ENCODE data around the gene PRTN3. TPM values are rescaled to one million over a fixed set of nuclear protein-coding genes. Genes with fewer than 3 reads are reported as not detected.
A peak's percentile ranks its signal among the peaks of the same experiment; 100 is the strongest.
"Not testable (repeated sequence)": the region's sequence is repeated elsewhere in the genome, so short reads cannot be mapped to it uniquely, and the experiment has no call there.

Gene PRTN3
- total RNA-seq, 3 donors from 2014 or later = not detected

- DNase-seq (no peak), ATAC-seq (no peak)
- Histone ChIP-seq H3K36me3 (ENCODE audit: low read depth) (no peaks in the 10 kb centered on the region), H3K4me1 (ENCODE audit: low read depth) (peaks cover 10% of the 10 kb centered on the region), H3K4me3 (no peak overlapping the region), H3K9me3 (no peaks in the 10 kb centered on the region)
- TF ChIP-seq CTCF (IDR thresholded peaks at IDR 0.05) = no peak
- intact Hi-C loops (cut with DNase I, micrococcal nuclease) = no loop called here
Measured at GRCh38 chr19:876089-876488, 35.3 kb downstream of the PRTN3 start.

- peaks cover 9% of the 10 kb centered on the region for H3K4me1 ChIP-seq (ENCODE audit: low read depth)
- ATAC-seq (no peak), DNase-seq (no peak)
- no peak for TF ChIP-seq CTCF (IDR thresholded peaks at IDR 0.05)
- H3K4me3 ChIP-seq = no peak overlapping the region
- intact Hi-C loops (cut with DNase I, micrococcal nuclease) = no loop called here
- H3K9me3 ChIP-seq = no peaks in the 10 kb centered on the region
- H3K36me3 ChIP-seq (ENCODE audit: low read depth) = no peaks in the 10 kb centered on the region
Measured at GRCh38 chr19:876780-877314, 36.0 kb downstream of the PRTN3 start.

GRCh38 chr19:877992-878660 lies 37.3 kb downstream of the PRTN3 start:
- H3K4me1 ChIP-seq (ENCODE audit: low read depth); H3K9me3 ChIP-seq; ATAC-seq; H3K4me3 ChIP-seq; H3K36me3 ChIP-seq (ENCODE audit: low read depth); DNase-seq; intact Hi-C loops (cut with DNase I, micrococcal nuclease): not testable (repeated sequence)

- H3K4me3 ChIP-seq; H3K36me3 ChIP-seq (ENCODE audit: low read depth); H3K9me3 ChIP-seq; ATAC-seq; H3K4me1 ChIP-seq (ENCODE audit: low read depth); DNase-seq; intact Hi-C loops (cut with DNase I, micrococcal nuclease): not testable (repeated sequence)
Measured at GRCh38 chr19:878751-879561, 38.2 kb downstream of the PRTN3 start.

- H3K4me1 ChIP-seq (ENCODE audit: low read depth) = no peaks in the 10 kb centered on the region
- ATAC-seq (peak; percentile 45), DNase-seq (peak in 1 of 3 donors; percentile 52)
- H3K36me3 ChIP-seq (ENCODE audit: low read depth) = peaks cover 4% of the 10 kb centered on the region
- intact Hi-C loops (cut with DNase I, micrococcal nuclease) = no loop called here
- H3K4me3 ChIP-seq = no peak overlapping the region
- no peaks in the 10 kb centered on the region for H3K9me3 ChIP-seq
- no peak for TF ChIP-seq CTCF (IDR thresholded peaks at IDR 0.05)
Measured at GRCh38 chr19:879711-880438, 39.1 kb downstream of the PRTN3 start.

- DNase-seq (no peak), ATAC-seq (no peak)
- no peaks in the 10 kb centered on the region for H3K4me1 ChIP-seq (ENCODE audit: low read depth)
- no peak overlapping the region for H3K4me3 ChIP-seq
- H3K9me3 ChIP-seq = no peaks in the 10 kb centered on the region
- peaks cover 4% of the 10 kb centered on the region for H3K36me3 ChIP-seq (ENCODE audit: low read depth)
- TF ChIP-seq CTCF (IDR thresholded peaks at IDR 0.05) = no peak
- intact Hi-C loops (cut with DNase I, micrococcal nuclease) = no loop called here
Measured at GRCh38 chr19:881385-882071, 40.7 kb downstream of the PRTN3 start.
